HG03469 (cell line): ENCODE results near the gene NCR1.
"Not testable (repeated sequence)": the region's sequence is repeated elsewhere in the genome, so short reads cannot be mapped to it uniquely, and the experiment has no call there.

Experiments
- ATAC-seq: cut with Tn5 transposase; IDR thresholded peaks from one replicate; pipeline ENCODE4 v1.9.1; 2021; ENCODE audit warnings: mild to moderate bottlenecking, moderate library complexity, moderate number of reproducible peaks; ENCODE audit not compliant: unreplicated experiment

The NCR1 gene

GRCh38 chr19:54906819-54907218 lies 871 bp downstream of the NCR1 start:
- ATAC-seq: no peak

GRCh38 chr19:54907899-54908298 lies 2.0 kb downstream of the NCR1 start:
- not testable (repeated sequence) for ATAC-seq

- no peak for ATAC-seq
Measured at GRCh38 chr19:54916822-54917221, 10.9 kb downstream of the NCR1 start.

- no peak for ATAC-seq
Measured at GRCh38 chr19:54918499-54918898, 12.6 kb downstream of the NCR1 start.

GRCh38 chr19:54919646-54920563 lies 14.0 kb downstream of the NCR1 start:
- ATAC-seq: not testable (repeated sequence)

- no peak for ATAC-seq
Measured at GRCh38 chr19:54921082-54921481, 15.1 kb downstream of the NCR1 start.

- no peak for ATAC-seq
Measured at GRCh38 chr19:54923276-54923675, 17.3 kb downstream of the NCR1 start.

- ATAC-seq: no peak
Measured at GRCh38 chr19:54928299-54928698, 22.4 kb downstream of the NCR1 start.

- no peak for ATAC-seq
Measured at GRCh38 chr19:54937926-54938325, 32.0 kb downstream of the NCR1 start.

GRCh38 chr19:54938906-54939305 lies 33.0 kb downstream of the NCR1 start:
- ATAC-seq: no peak

GRCh38 chr19:54939538-54939937 lies 33.6 kb downstream of the NCR1 start:
- ATAC-seq: not testable (repeated sequence)

- ATAC-seq: not testable (repeated sequence)
Measured at GRCh38 chr19:54943772-54944361, 37.9 kb downstream of the NCR1 start.

- ATAC-seq: no peak
Measured at GRCh38 chr19:54947381-54947780, 41.4 kb downstream of the NCR1 start, which contains the start of gene NLRP7. NLRP7 (minus strand) TSS chr19:54947530.

GRCh38 chr19:54949412-54949811 lies 43.5 kb downstream of the NCR1 start:
- ATAC-seq: no peak

GRCh38 chr19:54950580-54950979 lies 44.6 kb downstream of the NCR1 start:
- ATAC-seq: not testable (repeated sequence)

- no peak for ATAC-seq
Measured at GRCh38 chr19:54952591-54953344, 46.8 kb downstream of the NCR1 start.

- not testable (repeated sequence) for ATAC-seq
Measured at GRCh38 chr19:54953345-54953713, 47.4 kb downstream of the NCR1 start.

- ATAC-seq: no peak
Measured at GRCh38 chr19:54955376-54955775, 49.4 kb downstream of the NCR1 start.

GRCh38 chr19:54959840-54960239 lies 53.9 kb downstream of the NCR1 start:
- ATAC-seq: peak; percentile 65
